Neural crest cell (in vitro differentiated cells): Measurements from ENCODE around the gene PTPRCAP. TPM values are rescaled to one million over a fixed set of nuclear protein-coding genes. Genes with fewer than 3 reads are reported as not detected.

ENCODE experiments used
- DNase-seq: peaks from one replicate; pipeline ENCODE4 v3.0.0; 2021; ENCODE audit warnings: low read depth, mixed read lengths, low spot score
- H3K27ac Mint-ChIP-seq: one replicate; pipeline ENCODE4 v1.8.0; 2021; ENCODE audit warnings: mild to moderate bottlenecking, mixed read lengths; ENCODE audit not compliant: unreplicated experiment
- H3K27me3 Mint-ChIP-seq: 2 replicates; pipeline ENCODE4 v1.8.0; 2021; ENCODE audit warnings: low read depth, mild to moderate bottlenecking, mixed read lengths
- H3K36me3 Mint-ChIP-seq: 2 replicates; pipeline ENCODE4 v1.8.0; 2021; ENCODE audit warnings: low read depth, mild to moderate bottlenecking, mixed read lengths
- H3K4me1 Mint-ChIP-seq: 2 replicates; pipeline ENCODE4 v1.8.0; 2021; ENCODE audit warnings: mixed read lengths
- H3K4me3 Mint-ChIP-seq: one replicate; pipeline ENCODE4 v1.8.0; 2021; ENCODE audit warnings: mild to moderate bottlenecking, mixed read lengths
- H3K9me3 Mint-ChIP-seq: 2 replicates; pipeline ENCODE4 v1.8.0; 2021; ENCODE audit warnings: mixed read lengths
- CTCF ChIP-seq: fragments of 200-600 bp; sonication (generic); conservative IDR thresholded peaks from 2 replicates; pipeline ENCODE4 v1.5.0; 2021; ENCODE audit warnings: antibody characterized with exemption, mild to moderate bottlenecking
- total RNA-seq: library from RNA; stranded (reverse); gene quantifications from 2 replicates; pipeline ENCODE4 v1.2.1, GENCODE V29; 2021

Gene PTPRCAP
- total RNA-seq, 1 donor from 2014 or later = 0.84 TPM

- TF ChIP-seq CTCF = peak; percentile 7
- Mint-ChIP-seq H3K9me3 (no peaks in the 10 kb centered on the region), H3K4me1 (peaks cover 14% of the 10 kb centered on the region), H3K4me3 (peak overlapping the region; percentile 77), H3K36me3 (no peaks in the 10 kb centered on the region), H3K27ac (peak overlapping the region; percentile 50), H3K27me3 (peaks cover 2% of the 10 kb centered on the region)
- no peak for DNase-seq
These were observed 32.0 kb upstream of the PTPRCAP start for GRCh38 chr11:67469508-67469811.

GRCh38 chr11:67468759-67469507 lies 31.5 kb upstream of the PTPRCAP start, which contains the start of gene TMEM134:
TMEM134 (minus strand) TSS chr11:67469251; CDS start chr11:67469192, 59 bp downstream.
- peaks cover 2% of the 10 kb centered on the region for H3K27me3 Mint-ChIP-seq
- H3K4me3 Mint-ChIP-seq = peak within 1 kb of the TSS; percentile 92
- peaks cover 14% of the 10 kb centered on the region for H3K4me1 Mint-ChIP-seq
- no peaks in the 10 kb centered on the region for H3K9me3 Mint-ChIP-seq
- TF ChIP-seq CTCF = peak; percentile 56
- peak within 1 kb of the TSS; percentile 50 for H3K27ac Mint-ChIP-seq
- H3K36me3 Mint-ChIP-seq = no peaks in the 10 kb centered on the region
- peak; percentile 95 for DNase-seq

GRCh38 chr11:67468456-67468758 lies 30.9 kb upstream of the PTPRCAP start:
- Mint-ChIP-seq H3K4me1 (peaks cover 14% of the 10 kb centered on the region), H3K27ac (no peak overlapping the region), H3K27me3 (peaks cover 2% of the 10 kb centered on the region), H3K4me3 (peak overlapping the region; percentile 92), H3K9me3 (no peaks in the 10 kb centered on the region), H3K36me3 (no peaks in the 10 kb centered on the region)
- TF ChIP-seq CTCF = no peak
- no peak for DNase-seq

- H3K4me1 Mint-ChIP-seq = peaks cover 14% of the 10 kb centered on the region
- TF ChIP-seq CTCF = no peak
- H3K36me3 Mint-ChIP-seq = no peaks in the 10 kb centered on the region
- peak overlapping the region; percentile 92 for H3K4me3 Mint-ChIP-seq
- no peak for DNase-seq
- H3K9me3 Mint-ChIP-seq = no peaks in the 10 kb centered on the region
- H3K27ac Mint-ChIP-seq = no peak overlapping the region
- H3K27me3 Mint-ChIP-seq = peaks cover 2% of the 10 kb centered on the region
These were observed 30.6 kb upstream of the PTPRCAP start for GRCh38 chr11:67468056-67468455.

GRCh38 chr11:67466962-67467771 lies 29.7 kb upstream of the PTPRCAP start:
- no peak for TF ChIP-seq CTCF
- no peak for DNase-seq
- Mint-ChIP-seq H3K27ac (no peak overlapping the region), H3K4me1 (peaks cover 14% of the 10 kb centered on the region), H3K4me3 (peak overlapping the region; percentile 92), H3K36me3 (no peaks in the 10 kb centered on the region), H3K9me3 (no peaks in the 10 kb centered on the region), H3K27me3 (peaks cover 2% of the 10 kb centered on the region)
